ENCODE measurements around the gene DGKG.

The DGKG gene

DNA sequence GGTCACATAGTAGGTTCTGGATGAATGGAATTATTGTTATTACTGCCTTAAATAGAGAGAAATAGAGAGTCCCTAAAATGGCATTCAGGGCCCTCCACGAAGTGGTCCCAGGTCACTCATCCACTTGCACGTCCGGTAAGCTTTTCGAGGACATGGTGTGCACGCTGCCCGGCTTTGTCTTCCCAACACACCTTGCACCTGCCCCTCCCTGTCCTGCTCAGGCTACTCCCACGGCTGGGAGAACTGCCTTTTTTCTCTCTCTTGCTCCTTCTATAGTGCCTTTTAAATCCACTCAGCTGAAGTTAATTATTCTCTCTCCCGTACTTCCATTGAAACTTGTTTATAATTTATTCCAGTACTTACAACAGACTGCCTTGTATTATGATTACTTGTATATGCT, 5.6 kb upstream of the DGKG start:
- no peak for DNase-seq

DNA sequence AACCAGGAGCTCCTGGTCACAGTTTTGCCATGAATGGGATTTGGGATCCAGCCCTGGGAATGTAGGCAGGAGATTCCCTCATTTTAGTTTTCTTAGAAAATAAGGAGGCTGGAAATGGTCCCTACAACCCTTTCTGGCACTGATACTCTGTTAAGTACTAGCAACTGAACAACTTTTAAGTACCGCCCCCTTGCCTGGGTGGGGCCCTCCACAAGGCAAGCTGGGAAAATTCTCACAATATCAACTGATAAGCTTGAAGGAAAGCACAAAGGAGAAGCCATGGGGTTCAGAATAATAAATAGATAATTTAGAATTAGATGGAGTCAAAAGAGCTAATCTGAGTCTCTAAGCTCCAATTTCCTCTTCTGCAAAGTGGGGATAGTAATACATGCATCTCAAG, 4.2 kb upstream of the DGKG start:
- no peak for DNase-seq

DNA sequence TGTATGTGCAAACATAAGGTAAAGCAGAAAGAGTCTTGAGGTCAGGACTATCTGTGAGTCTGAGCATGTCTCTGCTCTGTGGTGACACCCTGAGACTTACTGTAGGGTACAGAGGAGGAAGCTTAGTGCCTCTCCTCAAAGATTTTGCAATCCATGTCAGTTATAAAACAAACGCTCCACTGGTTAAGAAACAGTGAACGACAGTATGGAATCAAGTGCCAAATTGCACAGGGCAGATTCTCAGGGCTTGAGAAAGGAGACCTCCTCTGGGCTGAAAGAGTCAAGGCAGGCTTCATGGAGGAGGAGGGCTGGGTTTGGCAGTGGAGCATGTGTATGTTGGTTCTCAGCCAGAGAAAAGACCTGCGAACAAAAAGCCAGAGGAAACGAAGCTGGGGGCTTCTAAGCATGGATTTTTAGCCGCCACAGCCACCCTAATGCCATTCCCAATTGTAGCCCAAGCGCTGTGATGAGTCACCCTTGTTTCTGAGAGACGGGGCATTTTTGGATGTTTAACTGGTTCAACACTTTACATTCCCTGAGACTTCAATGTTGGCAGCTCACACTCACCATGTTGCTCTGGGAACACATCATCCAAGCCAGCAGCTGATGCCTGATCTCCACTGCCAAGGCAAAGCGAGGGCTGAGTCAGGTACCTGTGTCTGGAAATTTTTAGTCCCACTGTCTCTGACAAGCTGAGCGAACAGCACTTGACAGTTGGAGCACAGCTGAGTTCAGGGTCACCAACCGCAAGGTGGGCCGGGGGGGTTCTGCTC, 3.4 kb upstream of the DGKG start:
- peak; percentile 41 to 57 (median 45) for DNase-seq

DNA sequence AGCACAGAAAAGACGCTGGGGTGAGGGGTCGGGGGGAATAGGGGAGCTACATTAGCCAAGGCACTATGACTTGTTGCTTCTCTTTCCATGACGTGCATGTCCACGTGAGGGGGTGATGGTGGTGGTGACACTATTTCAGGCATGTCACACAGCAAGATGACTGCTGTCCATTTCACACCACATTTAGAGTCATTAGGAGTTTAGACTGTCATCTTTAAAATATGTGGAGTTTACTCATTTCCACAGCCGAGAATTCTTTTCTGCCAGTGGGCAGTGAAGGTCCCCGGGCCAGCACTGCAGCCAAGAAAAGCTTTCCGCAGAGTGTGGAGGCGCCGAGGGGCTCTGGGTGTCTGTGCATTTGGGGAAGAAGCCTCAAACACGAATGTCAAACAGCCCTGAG, 954 bp upstream of the DGKG start:
- DNase-seq = no peak

DNA sequence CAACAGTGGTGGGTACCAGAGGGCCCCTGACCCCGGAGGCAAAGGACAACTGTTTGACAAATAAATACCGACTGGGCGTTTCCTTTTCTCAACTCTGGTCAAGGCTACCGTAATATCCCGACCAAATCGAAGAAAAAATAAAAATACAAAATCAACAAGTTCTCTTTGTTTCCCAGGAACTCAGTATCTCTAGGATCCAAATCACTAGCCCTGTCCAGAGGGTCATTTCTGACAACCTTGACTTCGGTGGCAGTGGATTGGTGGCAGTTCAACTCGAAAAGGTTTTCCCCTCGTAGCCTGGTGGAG, 456 bp upstream of the DGKG start:
- no peak for DNase-seq

DNA sequence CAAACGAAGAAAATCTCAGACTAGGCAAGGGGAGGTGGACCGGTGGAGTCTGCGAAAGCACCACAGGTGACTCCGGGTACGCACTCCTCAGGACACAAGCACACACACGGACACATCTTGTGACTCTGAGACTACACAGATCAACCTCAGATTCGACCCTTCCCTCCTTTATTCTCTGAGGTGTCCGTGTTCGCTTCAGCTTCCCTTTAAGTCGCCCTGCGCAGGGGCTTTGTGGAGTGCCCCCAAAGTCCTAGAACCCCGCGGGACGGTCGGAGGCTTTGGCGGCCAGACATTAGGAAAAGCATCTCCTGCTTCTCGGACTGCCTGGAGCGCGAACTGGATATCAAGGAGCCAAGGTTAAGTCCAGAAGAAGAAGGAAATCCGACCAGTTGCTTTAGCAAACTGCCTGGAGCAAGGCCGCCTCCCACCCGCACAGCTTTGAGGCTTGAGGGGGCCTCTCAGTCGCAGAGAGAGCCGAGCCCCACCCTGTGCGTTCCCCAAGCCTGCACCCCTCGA, 730 bp downstream of the DGKG start:
- DNase-seq = no peak

DNA sequence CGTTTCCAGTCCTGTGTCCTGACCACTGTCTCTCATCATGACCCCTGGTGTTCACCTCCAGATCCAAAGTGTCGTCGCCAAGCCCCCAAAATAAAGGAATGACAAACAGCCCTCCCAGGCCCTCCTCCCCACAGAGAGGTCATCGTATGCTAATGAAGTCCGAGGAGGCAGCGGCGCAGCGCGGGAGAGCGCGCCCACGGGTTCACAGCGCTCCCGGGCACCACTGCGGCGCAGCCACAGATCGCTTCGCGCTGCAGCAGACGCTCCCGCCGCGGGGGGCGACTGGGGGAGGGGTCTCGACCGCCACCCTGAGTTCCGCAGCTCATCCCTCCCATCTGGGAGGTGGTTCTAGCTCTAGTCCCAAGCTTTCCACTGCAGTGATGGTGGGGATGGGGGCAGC, 1.3 kb downstream of the DGKG start:
- DNase-seq = peak; percentile 39 to 66 (median 47)

DNA sequence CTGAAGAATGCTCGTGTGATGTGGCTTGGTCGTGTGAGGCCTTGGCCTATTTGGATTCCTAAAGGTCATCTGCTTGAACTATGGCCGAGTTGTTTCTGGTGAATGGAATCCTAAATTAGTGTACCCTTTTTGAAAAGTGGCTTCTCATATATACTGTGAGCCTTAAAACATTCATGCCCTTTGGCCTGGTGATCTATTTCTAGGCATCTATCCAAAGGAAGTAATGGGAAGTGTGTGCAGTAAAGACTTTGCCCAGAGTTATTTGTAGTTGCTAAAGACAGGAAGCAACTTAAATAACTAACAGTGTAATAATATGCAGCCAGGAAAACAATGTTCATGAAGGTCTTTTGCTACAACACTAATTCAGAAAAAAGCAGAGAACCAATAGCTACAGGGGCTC, 3.0 kb downstream of the DGKG start:
- DNase-seq = no peak

DNA sequence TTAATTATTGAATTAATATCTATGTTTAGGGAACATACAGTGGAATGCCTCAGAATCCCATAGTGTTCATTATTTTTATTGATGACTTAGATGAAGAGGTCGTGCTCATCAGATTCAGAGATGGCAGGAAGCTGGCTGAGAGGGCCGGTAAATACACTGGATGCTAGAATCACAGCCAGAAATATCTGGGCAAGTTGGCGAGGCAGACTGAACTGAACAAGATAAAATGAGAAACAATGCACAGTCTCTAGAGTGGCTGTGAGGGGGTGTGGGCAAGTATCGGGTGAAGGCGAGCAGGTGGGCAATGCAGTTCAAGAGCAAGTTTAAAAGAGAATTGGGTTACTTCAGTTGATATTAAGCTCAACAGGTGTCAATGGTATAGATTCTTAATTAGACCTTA, 5.9 kb downstream of the DGKG start:
- DNase-seq = no peak

DNA sequence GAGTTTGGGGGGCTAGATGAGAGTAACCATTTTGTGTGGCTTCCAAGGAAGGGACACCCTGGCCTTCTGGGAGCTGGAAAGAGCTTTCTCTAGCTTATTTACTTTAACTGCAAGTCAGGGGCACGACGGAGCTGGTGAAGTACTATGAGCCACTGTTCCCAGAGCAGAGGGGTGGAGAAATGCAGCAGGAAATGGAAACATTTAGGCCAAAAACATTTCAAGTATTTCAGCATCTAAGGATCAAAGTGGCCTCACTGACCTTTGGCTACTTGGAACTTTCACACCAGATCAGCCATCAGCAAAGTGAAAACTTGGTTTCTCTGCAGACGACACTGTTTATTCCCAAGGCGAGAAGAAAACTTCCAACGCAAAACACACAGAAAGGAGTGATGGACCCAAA, 7.9 kb downstream of the DGKG start:
- no peak for DNase-seq

DNA sequence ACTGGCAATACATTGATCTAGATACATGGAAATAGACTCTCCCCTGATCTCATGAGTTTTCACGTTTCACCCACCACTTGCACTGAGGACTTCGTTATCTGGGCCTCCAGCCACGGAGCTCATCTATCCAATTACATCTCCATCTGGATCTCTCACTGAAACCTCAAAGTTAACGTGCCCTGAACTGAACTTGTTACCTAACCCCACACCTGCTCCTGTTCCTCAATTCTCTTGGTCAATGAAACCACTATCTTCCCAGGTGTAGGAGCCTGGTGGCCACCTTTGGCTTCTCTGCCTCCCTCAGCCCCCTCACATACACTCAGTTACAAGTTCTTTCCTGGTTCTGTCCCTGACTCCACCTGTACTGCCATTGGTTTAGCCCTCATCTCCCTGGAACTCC, 9.7 kb downstream of the DGKG start:
- DNase-seq = no peak

DNA sequence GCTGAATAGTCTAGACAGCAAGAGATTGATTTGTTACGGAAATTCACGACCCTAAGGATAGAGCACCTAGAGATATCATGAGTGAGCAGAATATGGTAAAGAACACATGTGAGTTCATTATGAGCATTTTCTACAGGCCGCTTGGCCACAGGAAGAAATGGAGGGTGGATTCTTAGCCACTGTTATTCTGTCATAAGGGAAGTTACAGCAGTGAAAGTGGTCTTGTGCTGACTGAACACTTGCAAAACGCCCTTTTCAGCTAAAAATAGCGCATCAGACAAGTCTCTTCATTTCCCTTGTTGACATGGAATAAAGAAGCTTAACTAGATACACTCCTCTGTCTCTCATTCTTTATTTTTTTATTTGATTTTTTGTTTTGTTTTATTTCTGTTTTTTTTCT, 19.8 kb downstream of the DGKG start:
- DNase-seq = peak; percentile 84 to 94 (median 92)

DNA sequence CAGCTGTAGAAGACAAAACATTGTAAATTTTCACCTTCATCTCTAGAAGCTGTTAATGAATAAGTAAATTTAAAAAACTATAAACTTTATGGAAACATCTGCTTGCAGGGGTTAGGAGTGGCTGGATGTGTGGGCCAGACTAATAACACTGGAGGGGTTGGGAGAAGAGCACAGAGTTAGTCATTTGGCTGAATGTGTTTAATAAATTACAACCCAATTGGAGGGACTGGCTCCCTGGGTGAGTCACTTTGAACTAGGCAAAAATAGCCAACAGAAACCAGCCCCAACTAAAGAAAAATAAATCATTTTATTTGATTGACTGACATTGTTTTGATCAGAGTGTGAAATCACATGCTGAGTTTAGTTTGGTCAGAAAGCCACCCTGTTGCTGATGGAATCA, 21.8 kb downstream of the DGKG start:
- DNase-seq = peak in 2 of 3 donors; percentile 39 to 49

DNA sequence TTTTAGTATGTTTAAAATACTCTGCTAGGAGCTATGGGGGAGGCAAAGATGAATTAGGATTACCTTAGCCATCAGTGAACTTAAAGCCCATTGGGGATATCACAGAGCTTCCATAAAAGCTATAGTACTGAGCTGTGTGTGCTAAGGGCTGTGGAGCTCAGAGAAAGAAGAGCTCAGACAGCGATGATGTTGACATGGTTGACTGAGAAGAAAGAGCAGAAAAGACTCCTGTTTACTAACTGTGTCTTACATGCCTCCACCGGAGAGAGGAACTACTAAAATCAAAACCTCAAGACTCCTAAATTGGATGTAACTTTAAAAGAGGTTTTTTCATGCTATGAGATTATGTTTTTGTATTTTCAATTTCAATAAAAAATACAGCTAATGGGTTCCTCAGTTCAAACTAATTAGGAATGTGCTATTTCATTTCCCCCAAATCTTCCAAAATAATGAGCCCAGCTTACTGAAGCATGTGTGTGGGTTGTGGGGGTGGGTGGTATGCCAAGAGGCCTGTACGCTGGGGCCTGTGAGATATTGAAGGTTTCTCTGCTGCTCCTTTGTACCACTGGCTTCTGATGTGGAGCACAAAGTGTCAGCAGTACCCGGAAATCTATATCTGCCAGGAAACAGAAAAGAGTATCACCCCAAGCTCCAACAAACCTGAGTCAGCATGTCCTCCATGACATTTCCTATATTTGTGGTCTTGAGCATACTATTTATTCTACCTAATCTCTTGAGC, 22.7 kb downstream of the DGKG start:
- no peak for DNase-seq

DNA sequence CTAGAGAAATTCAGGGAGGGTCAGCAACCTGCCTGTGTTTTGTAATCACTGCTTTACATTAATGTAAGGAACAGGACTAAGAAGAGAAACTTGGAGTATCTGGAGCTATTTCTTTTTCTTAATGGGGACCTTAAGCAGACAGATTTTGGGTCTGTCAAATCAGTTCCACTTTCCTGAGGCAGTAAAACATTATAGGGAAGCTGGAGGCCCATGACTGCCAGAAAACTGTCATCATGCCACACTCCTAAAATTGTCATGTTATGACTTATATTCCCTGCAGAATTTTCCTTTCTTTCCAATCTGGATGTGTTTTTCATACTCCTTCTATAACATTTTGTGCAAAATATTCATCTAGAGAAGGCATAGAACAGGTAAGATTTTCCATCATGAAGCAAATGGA, 28.8 kb downstream of the DGKG start:
- peak; percentile 33 to 60 (median 57) for DNase-seq

DNA sequence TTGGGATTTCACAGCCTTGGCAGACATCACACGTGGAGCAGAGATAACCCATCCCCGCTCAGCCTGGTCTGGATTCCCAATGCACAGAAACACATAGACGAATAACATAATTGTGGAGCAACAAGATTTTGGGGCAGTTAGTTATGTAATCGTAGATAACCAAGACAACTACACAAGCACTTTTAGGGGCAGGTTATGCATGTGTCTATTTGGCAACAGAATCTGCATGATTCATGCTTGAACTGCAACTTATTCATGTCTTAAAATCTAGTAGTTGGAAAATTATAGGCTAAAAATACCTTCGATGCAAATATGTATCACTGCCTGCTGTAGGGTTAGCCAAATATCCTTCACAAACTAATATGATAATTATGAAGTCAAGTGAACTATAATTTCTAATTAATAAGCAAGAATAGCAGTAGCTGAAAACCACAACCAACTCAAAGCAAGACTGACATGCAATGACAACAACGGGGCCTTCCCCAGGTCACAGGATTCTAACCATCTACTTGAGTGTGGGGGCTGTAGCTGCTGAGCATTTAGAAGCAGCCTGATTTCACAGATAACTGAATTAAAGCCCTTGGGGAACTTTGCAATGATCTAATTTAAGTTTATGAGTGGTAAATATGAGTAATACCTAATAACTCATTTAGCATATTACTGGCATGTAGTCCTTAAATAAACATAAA, 31.1 kb downstream of the DGKG start:
- peak; percentile 66 to 78 (median 74) for DNase-seq

DNA sequence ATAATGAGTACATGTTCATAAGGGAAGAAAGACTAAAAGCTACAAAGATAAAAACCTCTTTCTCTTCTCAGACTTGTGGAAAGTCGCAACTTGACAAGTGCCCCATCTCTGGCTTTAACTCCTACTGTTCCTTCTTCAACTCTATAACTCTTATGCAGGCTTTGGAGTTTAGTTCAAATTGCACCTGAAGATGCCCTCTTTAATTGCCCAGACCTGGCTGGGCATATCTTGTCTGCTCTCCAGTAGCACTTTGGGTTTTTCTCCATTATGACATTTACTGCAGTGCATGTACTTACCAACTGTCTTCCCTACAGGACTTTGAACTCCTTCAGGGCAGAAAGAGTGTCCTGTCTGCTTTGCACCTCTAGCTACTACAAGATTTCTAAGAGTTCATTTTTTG, 32.4 kb downstream of the DGKG start:
- no peak for DNase-seq

DNA sequence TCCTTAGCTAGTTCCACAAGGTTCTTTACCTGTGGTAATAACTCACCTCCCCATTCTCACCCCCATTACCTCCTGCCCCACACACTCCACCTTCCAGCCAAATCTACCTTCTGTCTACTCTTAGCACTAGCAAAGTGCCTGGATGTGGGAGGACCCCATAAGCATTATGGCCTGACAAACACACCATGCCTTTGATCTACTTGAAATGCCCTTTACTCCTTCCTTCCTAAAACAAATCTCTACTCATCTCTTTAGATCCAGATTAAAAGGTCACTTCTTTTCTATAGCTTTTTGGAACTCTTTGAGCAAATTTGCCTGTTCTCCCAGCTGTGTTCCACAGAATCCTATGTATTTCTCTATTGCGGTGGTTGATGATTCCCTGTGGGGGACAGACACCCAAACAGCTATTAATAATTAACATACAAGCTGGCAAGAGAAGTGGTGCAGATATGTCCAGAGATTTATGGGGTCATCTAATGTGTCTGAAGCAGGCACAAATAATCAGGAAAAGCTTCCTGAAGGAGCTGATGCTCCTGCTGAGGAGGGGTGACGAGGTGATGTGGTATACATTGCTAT, 34.0 kb downstream of the DGKG start:
- no peak for DNase-seq

DNA sequence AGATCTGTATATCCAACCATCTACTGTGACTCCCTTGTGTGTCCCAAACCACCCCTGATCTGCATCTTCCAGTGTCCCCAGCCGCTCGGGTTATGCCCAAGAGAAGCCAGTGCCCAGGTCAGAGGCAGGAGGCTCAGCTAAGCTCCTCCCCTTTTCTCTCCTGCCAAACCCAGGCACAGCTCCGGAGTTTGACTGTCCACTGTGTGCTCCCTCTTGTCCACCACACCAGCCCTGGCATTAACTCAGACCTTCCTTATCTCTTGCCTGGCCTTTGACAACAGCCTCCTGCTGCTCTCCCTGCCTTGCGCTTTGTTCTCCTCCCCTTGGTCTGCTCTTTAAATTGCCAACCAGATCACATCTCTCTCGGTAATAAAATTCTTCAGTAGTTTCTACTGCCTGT, 39.3 kb downstream of the DGKG start:
- no peak for DNase-seq

DNA sequence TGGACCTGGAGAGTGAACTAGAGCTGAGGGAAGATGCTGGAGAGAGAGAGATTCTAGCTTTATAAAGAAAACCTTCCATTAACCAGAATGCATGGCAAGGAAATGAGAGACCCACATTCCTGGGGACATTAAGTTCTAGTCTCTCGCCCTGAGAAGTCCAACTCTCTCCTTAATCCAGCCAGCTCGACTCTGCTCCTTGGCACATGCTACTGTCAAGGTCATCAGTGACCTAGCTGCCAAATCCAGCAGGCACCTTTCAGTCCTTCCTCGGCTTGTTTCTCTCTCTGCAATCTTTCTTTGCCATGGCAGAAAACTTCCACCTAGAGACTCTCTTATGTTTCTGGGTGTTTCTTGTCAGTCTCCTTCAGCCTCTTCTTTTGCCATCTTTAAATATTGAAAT, 40.3 kb downstream of the DGKG start:
- DNase-seq = no peak

DNA sequence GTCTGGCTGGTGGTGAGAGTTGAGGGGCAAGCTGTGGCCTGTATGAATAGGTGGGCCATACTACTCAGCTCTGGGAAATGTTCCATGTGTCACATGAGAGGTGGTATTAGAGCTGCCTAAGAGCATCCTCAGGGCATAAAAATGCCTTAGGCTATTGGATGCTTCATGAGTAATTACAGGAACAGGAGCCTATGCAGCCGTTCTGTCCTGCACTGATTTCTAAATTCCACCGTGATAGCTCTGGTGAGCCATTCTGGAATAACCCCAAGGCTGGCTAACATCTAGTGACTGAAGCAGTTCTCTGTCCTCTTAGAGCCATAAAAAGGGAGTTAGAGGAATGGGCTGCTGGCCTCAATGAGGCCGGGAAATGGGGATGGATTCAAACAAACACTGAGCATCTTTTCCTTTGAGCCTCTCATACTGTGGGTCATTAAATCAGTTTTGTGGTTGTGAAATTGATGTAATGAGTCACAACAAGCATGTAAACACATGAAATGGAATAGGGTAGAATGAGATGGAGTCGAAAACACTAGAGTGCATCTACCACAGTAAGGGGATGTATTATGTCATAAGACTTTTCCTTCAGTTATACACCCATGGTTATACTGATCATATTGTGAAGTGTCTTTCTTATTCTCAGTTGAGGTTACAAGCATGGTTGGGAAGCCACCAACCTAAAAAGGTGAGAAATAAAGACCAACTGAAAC, 41.0 kb downstream of the DGKG start:
- DNase-seq = no peak

DNA sequence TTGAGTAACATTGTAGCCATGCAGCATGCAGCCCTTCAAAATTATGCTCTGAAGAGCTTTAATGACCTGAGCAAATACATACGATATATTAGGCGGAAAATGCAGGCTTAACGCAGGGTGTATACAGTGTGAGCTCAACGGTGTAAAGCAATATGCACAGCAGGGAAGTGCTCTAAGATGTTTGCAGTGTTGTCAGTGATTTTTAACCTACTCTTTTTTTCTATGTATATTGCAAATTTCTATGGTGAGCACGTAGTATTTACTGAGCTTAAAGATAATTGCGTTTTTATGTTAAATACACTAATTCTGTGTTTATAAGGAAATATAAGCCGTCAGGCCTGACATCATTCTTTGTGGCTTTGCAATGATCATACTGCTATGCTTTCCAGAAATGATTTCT, 42.1 kb downstream of the DGKG start:
- no peak for DNase-seq

DNA sequence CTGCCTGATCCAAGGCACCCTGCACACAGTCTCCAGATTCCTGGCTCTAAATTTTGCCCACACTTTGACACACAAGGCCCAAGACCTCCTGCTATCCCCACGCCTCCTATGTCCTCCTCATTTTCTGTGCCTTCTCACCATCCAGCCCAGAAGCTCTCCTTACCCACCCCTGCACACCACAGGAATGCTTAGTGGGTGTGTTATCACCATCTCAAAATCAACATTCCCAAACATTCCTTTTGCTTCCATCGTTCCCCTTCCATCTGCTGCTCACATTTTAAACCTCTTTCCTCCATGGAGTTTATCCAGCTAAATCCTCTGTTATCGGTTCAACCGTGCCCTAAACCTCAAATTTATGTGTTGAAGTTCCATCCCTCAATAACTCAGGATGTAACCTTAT, 43.9 kb downstream of the DGKG start:
- no peak for DNase-seq
